HG03521 (cell line): ENCODE measurements around the gene GART.

Experiments
- ATAC-seq: cut with Tn5 transposase; IDR thresholded peaks from one replicate; pipeline ENCODE4 v1.9.1; 2021; ENCODE audit warnings: mild to moderate bottlenecking, moderate library complexity; ENCODE audit not compliant: unreplicated experiment

GART gene

GRCh38 chr21:33554236-33554981 is 12.5 kb upstream of the GART start:
- ATAC-seq: no peak

- no peak for ATAC-seq
Observed at GRCh38 chr21:33552999-33553598, 11.2 kb upstream of the GART start.

- ATAC-seq: no peak
Observed at GRCh38 chr21:33552093-33552998, 10.4 kb upstream of the GART start.

- ATAC-seq: no peak
Observed at GRCh38 chr21:33551664-33552063, 9.7 kb upstream of the GART start.

- ATAC-seq: no peak
Observed at GRCh38 chr21:33550772-33551660, 9.1 kb upstream of the GART start.

GRCh38 chr21:33549848-33550771 is 8.2 kb upstream of the GART start:
- no peak for ATAC-seq

- no peak for ATAC-seq
Observed at GRCh38 chr21:33546086-33546485, 4.2 kb upstream of the GART start.

GRCh38 chr21:33544451-33545195 is 2.7 kb upstream of the GART start:
- ATAC-seq: no peak

- no peak for ATAC-seq
Observed at GRCh38 chr21:33543505-33544129, 1.7 kb upstream of the GART start.

- ATAC-seq: peak; percentile 89
Observed at GRCh38 chr21:33542640-33543504, 955 bp upstream of the GART start, which contains the start of gene SON. SON (plus strand) TSS chr21:33543038; CDS start chr21:33543093, 55 bp downstream.

- ATAC-seq: no peak
Observed at GRCh38 chr21:33541105-33541711, 709 bp downstream of the GART start.

- no peak for ATAC-seq
Observed at GRCh38 chr21:33540711-33541104, 1.2 kb downstream of the GART start.

- no peak for ATAC-seq
Observed at GRCh38 chr21:33539616-33540015, 2.3 kb downstream of the GART start.

- no peak for ATAC-seq
Observed at GRCh38 chr21:33537212-33537611, 4.7 kb downstream of the GART start.

- ATAC-seq: no peak
Observed at GRCh38 chr21:33531007-33531406, 10.9 kb downstream of the GART start.

- ATAC-seq: no peak
Observed at GRCh38 chr21:33522953-33523349, 19.0 kb downstream of the GART start.
